ENCODE data around the gene ELF5.

Gene ELF5

DNA sequence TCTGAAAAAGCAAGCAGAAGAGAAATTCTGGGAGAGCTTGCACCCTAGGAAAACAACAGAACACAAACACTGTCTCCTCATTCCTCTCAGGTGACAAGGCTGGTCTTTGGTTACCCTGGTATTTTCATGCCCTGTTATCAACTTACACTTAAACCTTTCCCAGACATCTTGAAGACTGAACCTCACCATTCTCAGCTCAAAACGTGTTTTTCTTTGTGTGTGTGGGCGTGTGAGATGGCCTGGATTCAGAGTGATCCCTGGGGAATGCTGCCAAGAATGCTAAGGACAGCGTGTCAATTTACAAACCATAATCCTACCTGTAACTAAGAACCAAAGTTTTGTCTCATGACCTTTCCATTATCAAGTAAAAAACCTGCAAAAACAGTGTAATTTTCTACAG lies 33.3 kb downstream of the ELF5 start:
- Histone ChIP-seq H4K20me1 (ENCODE audit: insufficient read depth, low read length) (no peaks in the 10 kb centered on the region), H3F3A (ENCODE audit: insufficient read depth, low read length) (no peaks in the 10 kb centered on the region), H3K9me3 (ENCODE audit: low read length) (no peaks in the 10 kb centered on the region), H3K4me2 (ENCODE audit: low read length) (no peak overlapping the region), H3K9me2 (ENCODE audit: low read depth, low read length) (no peaks in the 10 kb centered on the region), H2AFZ (ENCODE audit: low read length) (no peak overlapping the region), H3K4me3 (ENCODE audit: low read depth, low read length, poor library complexity, severe bottlenecking) (no peak overlapping the region), H3K4me1 (ENCODE audit: insufficient read depth, low read length, severe bottlenecking) (no peaks in the 10 kb centered on the region), H3K36me3 (ENCODE audit: insufficient read depth, low read length) (no peaks in the 10 kb centered on the region), H3K9ac (ENCODE audit: low read length) (no peak overlapping the region), H3K27ac (ENCODE audit: low read depth, low read length, poor library complexity, severe bottlenecking) (no peak overlapping the region), H3K27me3 (ENCODE audit: insufficient read depth, low read length) (no peaks in the 10 kb centered on the region), H3K79me2 (ENCODE audit: insufficient read depth, low read length) (no peaks in the 10 kb centered on the region)
- TF ChIP-seq CTCF (IDR thresholded peaks at IDR 0.05; ENCODE audit: low read length) = no peak
- no peak for TF ChIP-seq EZH2 (IDR thresholded peaks at IDR 0.05; ENCODE audit: borderline replicate concordance, low read length)

DNA sequence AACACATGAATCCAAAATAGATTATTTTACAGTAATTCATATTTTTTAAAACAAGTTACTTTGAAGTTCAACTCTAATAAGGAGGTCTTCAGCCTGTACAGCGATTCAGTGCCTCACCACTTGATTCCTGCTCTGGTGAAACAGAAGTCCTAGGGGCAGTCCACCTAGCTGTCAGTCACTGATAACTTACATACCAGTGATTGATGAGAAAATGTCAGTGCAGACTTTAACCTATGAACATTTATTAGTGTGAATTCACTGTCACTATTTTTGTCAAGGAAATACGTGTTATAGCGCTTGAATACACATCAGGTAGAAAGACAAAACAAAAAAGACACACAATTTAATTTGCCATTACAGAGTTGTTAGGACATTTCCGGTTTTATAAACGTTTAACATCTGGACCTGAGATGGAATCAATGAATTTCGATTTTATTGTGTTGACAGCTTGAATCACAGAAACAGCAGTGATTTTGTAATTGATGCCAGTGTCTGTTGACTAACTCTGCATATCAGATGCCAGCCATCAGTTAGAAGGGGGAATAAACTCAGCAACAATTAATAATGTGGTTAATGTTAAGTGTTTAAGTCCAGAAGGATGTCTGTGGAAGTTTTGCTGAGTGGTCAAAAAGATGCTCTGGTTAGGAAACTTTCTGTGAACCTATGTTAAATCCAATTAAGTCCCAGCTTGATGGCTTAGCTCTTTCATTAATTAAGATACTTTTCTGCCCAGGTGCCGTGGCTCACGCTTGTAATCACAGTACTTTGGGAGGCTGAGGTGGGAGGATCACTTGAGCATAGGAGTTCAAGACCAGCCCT lies 34.5 kb downstream of the ELF5 start:
- no peak overlapping the region for H3K27ac ChIP-seq (ENCODE audit: low read depth, low read length, poor library complexity, severe bottlenecking)
- H3K9me3 ChIP-seq (ENCODE audit: low read length) = no peaks in the 10 kb centered on the region
- H3K4me2 ChIP-seq (ENCODE audit: low read length) = no peak overlapping the region
- H3K79me2 ChIP-seq (ENCODE audit: insufficient read depth, low read length) = no peaks in the 10 kb centered on the region
- H3K9me2 ChIP-seq (ENCODE audit: low read depth, low read length) = no peaks in the 10 kb centered on the region
- no peak overlapping the region for H2AFZ ChIP-seq (ENCODE audit: low read length)
- H3F3A ChIP-seq (ENCODE audit: insufficient read depth, low read length) = no peaks in the 10 kb centered on the region
- H4K20me1 ChIP-seq (ENCODE audit: insufficient read depth, low read length) = no peaks in the 10 kb centered on the region
- no peaks in the 10 kb centered on the region for H3K36me3 ChIP-seq (ENCODE audit: insufficient read depth, low read length)
- no peaks in the 10 kb centered on the region for H3K27me3 ChIP-seq (ENCODE audit: insufficient read depth, low read length)
- TF ChIP-seq EZH2 (IDR thresholded peaks at IDR 0.05; ENCODE audit: borderline replicate concordance, low read length) = no peak
- TF ChIP-seq CTCF (IDR thresholded peaks at IDR 0.05; ENCODE audit: low read length) = no peak
- H3K4me3 ChIP-seq (ENCODE audit: low read depth, low read length, poor library complexity, severe bottlenecking) = no peak overlapping the region
- H3K4me1 ChIP-seq (ENCODE audit: insufficient read depth, low read length, severe bottlenecking) = no peaks in the 10 kb centered on the region
- H3K9ac ChIP-seq (ENCODE audit: low read length) = no peak overlapping the region

- TF ChIP-seq CTCF (IDR thresholded peaks at IDR 0.05; ENCODE audit: low read length) (no peak), EZH2 (IDR thresholded peaks at IDR 0.05; ENCODE audit: borderline replicate concordance, low read length) (no peak)
- Histone ChIP-seq H4K20me1 (ENCODE audit: insufficient read depth, low read length) (no peaks in the 10 kb centered on the region), H3K4me2 (ENCODE audit: low read length) (no peak overlapping the region), H3K4me3 (ENCODE audit: low read depth, low read length, poor library complexity, severe bottlenecking) (no peak overlapping the region), H3K27me3 (ENCODE audit: insufficient read depth, low read length) (no peaks in the 10 kb centered on the region), H3K79me2 (ENCODE audit: insufficient read depth, low read length) (no peaks in the 10 kb centered on the region), H3F3A (ENCODE audit: insufficient read depth, low read length) (no peaks in the 10 kb centered on the region), H3K36me3 (ENCODE audit: insufficient read depth, low read length) (peaks cover 8% of the 10 kb centered on the region; the same call in 1 of the 2 replicates), H3K9ac (ENCODE audit: low read length) (no peak overlapping the region), H3K4me1 (ENCODE audit: insufficient read depth, low read length, severe bottlenecking) (no peaks in the 10 kb centered on the region), H3K9me2 (ENCODE audit: low read depth, low read length) (no peaks in the 10 kb centered on the region), H3K27ac (ENCODE audit: low read depth, low read length, poor library complexity, severe bottlenecking) (no peak overlapping the region), H3K9me3 (ENCODE audit: low read length) (no peaks in the 10 kb centered on the region), H2AFZ (ENCODE audit: low read length) (no peak overlapping the region)
These were observed 36.7 kb downstream of the ELF5 start for GRCh38 chr11:34476849-34477248.

Measured in OCI-LY1 (cell line).